WTC11 (cell line): Measurements from ENCODE around the gene RILPL1. TPM values are rescaled to one million over a fixed set of nuclear protein-coding genes. Genes with fewer than 3 reads are reported as not detected.

Source experiments
- ATAC-seq: fragments of 200-7000 bp; cut with Tn5 transposase; 2 replicates; pipeline ENCODE4 v1.10.0; 2021; ENCODE audit warnings: mild to moderate bottlenecking, moderate library complexity
- CTCF ChIA-PET: fragments of 300-600 bp; sonication (Branson Sonifier 250); formaldehyde crosslinking; loops from one replicate; lab custom pipeline; 2021; ENCODE audit warnings: antibody characterized with exemption; lab: Charles Lee
- POLR2A ChIA-PET: fragments of 350-600 bp; sonication (Branson Sonifier 250); formaldehyde crosslinking; loops from one replicate; lab custom pipeline; 2021; ENCODE audit warnings: antibody characterized with exemption; lab: Charles Lee
- DNase-seq: peaks from one replicate; pipeline ENCODE4 v3.0.0; 2021; ENCODE audit warnings: low spot score
- H3K27ac Mint-ChIP-seq: 2 replicates; pipeline ENCODE4 v1.8.0; 2021; ENCODE audit warnings: mixed read lengths
- H3K27me3 Mint-ChIP-seq: 2 replicates; pipeline ENCODE4 v1.8.0; 2021; ENCODE audit warnings: low read depth, mild to moderate bottlenecking, moderate library complexity, mixed read lengths
- H3K36me3 Mint-ChIP-seq: 2 replicates; pipeline ENCODE4 v1.8.0; 2021; ENCODE audit warnings: mixed read lengths
- H3K4me1 Mint-ChIP-seq: 2 replicates; pipeline ENCODE4 v1.8.0; 2022; ENCODE audit warnings: mixed read lengths
- H3K4me3 Mint-ChIP-seq: 2 replicates; pipeline ENCODE4 v1.8.0; 2021; ENCODE audit warnings: mild to moderate bottlenecking, moderate library complexity, mixed read lengths
- H3K9me3 Mint-ChIP-seq: 2 replicates; pipeline ENCODE4 v1.8.0; 2021; ENCODE audit warnings: mixed read lengths
- ATF2 ChIP-seq: sonication (generic); formaldehyde crosslinking; IDR thresholded peaks from 2 replicates; pipeline ENCODE4 v1.8.1; 2022; ENCODE audit warnings: low read depth, missing genetic modification reagents, borderline replicate concordance
- CBFB ChIP-seq: sonication (generic); formaldehyde crosslinking; IDR thresholded peaks from 2 replicates; pipeline ENCODE4 v1.8.1; 2022; ENCODE audit warnings: mild to moderate bottlenecking, low read depth, missing genetic modification reagents
- CREB1 ChIP-seq: sonication (generic); formaldehyde crosslinking; IDR thresholded peaks from 2 replicates; pipeline ENCODE4 v1.8.0; 2023; ENCODE audit warnings: mild to moderate bottlenecking, missing genetic modification reagents
- EMX1 ChIP-seq: fragments of 250-450 bp; sonication (Bioruptor Pico); IDR thresholded peaks from 2 replicates; pipeline ENCODE4 v1.8.0; 2021; ENCODE audit warnings: mild to moderate bottlenecking
- ESRRA ChIP-seq: sonication (generic); formaldehyde crosslinking; IDR thresholded peaks from 2 replicates; pipeline ENCODE4 v1.8.1; 2022; ENCODE audit warnings: mild to moderate bottlenecking, missing genetic modification reagents, borderline replicate concordance
- FOXJ3 ChIP-seq: sonication (generic); formaldehyde crosslinking; IDR thresholded peaks from 2 replicates; pipeline ENCODE4 v1.9.0; 2021; ENCODE audit warnings: missing genetic modification reagents, mild to moderate bottlenecking, borderline replicate concordance
- GRHL2 ChIP-seq: fragments of 250-450 bp; sonication (Bioruptor Pico); IDR thresholded peaks from 2 replicates; pipeline ENCODE4 v1.8.0; 2022; ENCODE audit warnings: mild to moderate bottlenecking, moderate library complexity; ENCODE audit not compliant: insufficient replicate concordance, severe bottlenecking
- GTF2I ChIP-seq: fragments of 250-450 bp; sonication (Bioruptor Pico); conservative IDR thresholded peaks from 2 replicates; pipeline ENCODE4 v1.4.0; 2021; ENCODE audit warnings: mild to moderate bottlenecking
- HMGA2 ChIP-seq: fragments of 250-450 bp; sonication (Bioruptor Pico); IDR thresholded peaks from 2 replicates; pipeline ENCODE4 v1.4.0; 2021; ENCODE audit warnings: mild to moderate bottlenecking, moderate library complexity
- KAT7 ChIP-seq: sonication (generic); formaldehyde crosslinking; IDR thresholded peaks from 2 replicates; pipeline ENCODE4 v1.8.1; 2023; ENCODE audit warnings: missing genetic modification reagents, mild to moderate bottlenecking, borderline replicate concordance
- NR3C1 ChIP-seq: sonication (generic); formaldehyde crosslinking; conservative IDR thresholded peaks from 2 replicates; pipeline ENCODE4 v1.8.1; 2023; ENCODE audit warnings: low read depth, mild to moderate bottlenecking, missing genetic modification reagents
- SMAD4 ChIP-seq: sonication (generic); formaldehyde crosslinking; IDR thresholded peaks from 2 replicates; pipeline ENCODE4 v1.8.0; 2022; ENCODE audit warnings: mild to moderate bottlenecking, missing genetic modification reagents
- TP53 ChIP-seq: sonication (generic); formaldehyde crosslinking; IDR thresholded peaks from 2 replicates; pipeline ENCODE4 v1.8.1; 2023; ENCODE audit warnings: mild to moderate bottlenecking, missing genetic modification reagents
- ZBTB21 ChIP-seq: sonication (generic); formaldehyde crosslinking; IDR thresholded peaks from 2 replicates; pipeline ENCODE4 v1.8.1; 2023; ENCODE audit warnings: mild to moderate bottlenecking, missing genetic modification reagents, borderline replicate concordance
- ZNF138 ChIP-seq: sonication (generic); formaldehyde crosslinking; conservative IDR thresholded peaks from 2 replicates; pipeline ENCODE4 v1.8.1; 2022; ENCODE audit warnings: mild to moderate bottlenecking, moderate library complexity, missing genetic modification reagents
- total RNA-seq: library from RNA; stranded (reverse); gene quantifications from 3 replicates; pipeline ENCODE4 v1.2.3, GENCODE V29; 2021
- TF ChIP-seq, protein P1 (sequence below): sonication (generic); formaldehyde crosslinking; conservative IDR thresholded peaks from 2 replicates; pipeline ENCODE4 v1.8.1; 2023; ENCODE audit warnings: mild to moderate bottlenecking, low read depth, missing genetic modification reagents, moderate library complexity
- TF ChIP-seq, protein P2 (sequence below): fragments of 250-450 bp; sonication (Bioruptor Pico); IDR thresholded peaks from 2 replicates; pipeline ENCODE4 v1.9.0; 2021; ENCODE audit warnings: mild to moderate bottlenecking, borderline replicate concordance
- TF ChIP-seq, protein P3 (sequence below): sonication (generic); formaldehyde crosslinking; conservative IDR thresholded peaks from 2 replicates; pipeline ENCODE4 v1.8.1; 2022; ENCODE audit warnings: mild to moderate bottlenecking, missing genetic modification reagents
- TF ChIP-seq, protein P4 (sequence below): fragments of 250-450 bp; sonication (Bioruptor Pico); IDR thresholded peaks from 2 replicates; pipeline ENCODE4 v1.9.0; 2021; ENCODE audit warnings: mild to moderate bottlenecking

Gene RILPL1
- total RNA-seq, 1 experiment from 2014 or later: 8.2 TPM

DNA sequence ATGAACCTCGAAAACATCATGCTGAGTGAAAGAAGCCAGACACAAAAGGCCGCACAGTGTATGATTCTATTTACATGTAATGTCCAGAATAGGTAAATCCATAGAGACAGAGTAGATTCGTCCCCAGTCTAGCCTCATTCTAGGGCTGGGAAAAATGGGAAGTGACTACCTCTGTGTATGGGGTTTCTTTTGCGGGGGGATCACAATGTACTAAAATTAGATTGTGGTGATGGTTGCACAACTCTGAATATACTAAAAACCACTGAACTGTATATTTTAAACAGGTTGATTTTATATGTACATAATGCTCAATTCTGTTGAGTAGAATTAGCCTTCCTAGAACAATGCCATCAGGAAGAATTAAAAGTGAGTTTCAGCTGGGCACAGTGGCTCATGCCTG, 90.7 kb downstream of the RILPL1 start (continued):
- TF ChIP-seq CBFB (CRISPR knock-in tag): no peak
- TF ChIP-seq, protein P1, sequence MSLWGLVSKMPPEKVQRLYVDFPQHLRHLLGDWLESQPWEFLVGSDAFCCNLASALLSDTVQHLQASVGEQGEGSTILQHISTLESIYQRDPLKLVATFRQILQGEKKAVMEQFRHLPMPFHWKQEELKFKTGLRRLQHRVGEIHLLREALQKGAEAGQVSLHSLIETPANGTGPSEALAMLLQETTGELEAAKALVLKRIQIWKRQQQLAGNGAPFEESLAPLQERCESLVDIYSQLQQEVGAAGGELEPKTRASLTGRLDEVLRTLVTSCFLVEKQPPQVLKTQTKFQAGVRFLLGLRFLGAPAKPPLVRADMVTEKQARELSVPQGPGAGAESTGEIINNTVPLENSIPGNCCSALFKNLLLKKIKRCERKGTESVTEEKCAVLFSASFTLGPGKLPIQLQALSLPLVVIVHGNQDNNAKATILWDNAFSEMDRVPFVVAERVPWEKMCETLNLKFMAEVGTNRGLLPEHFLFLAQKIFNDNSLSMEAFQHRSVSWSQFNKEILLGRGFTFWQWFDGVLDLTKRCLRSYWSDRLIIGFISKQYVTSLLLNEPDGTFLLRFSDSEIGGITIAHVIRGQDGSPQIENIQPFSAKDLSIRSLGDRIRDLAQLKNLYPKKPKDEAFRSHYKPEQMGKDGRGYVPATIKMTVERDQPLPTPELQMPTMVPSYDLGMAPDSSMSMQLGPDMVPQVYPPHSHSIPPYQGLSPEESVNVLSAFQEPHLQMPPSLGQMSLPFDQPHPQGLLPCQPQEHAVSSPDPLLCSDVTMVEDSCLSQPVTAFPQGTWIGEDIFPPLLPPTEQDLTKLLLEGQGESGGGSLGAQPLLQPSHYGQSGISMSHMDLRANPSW (CRISPR knock-in tag): no peak
- TF ChIP-seq EMX1: no peak
- TF ChIP-seq ESRRA: no peak
- TF ChIP-seq GRHL2: no peak
- TF ChIP-seq, protein P2, sequence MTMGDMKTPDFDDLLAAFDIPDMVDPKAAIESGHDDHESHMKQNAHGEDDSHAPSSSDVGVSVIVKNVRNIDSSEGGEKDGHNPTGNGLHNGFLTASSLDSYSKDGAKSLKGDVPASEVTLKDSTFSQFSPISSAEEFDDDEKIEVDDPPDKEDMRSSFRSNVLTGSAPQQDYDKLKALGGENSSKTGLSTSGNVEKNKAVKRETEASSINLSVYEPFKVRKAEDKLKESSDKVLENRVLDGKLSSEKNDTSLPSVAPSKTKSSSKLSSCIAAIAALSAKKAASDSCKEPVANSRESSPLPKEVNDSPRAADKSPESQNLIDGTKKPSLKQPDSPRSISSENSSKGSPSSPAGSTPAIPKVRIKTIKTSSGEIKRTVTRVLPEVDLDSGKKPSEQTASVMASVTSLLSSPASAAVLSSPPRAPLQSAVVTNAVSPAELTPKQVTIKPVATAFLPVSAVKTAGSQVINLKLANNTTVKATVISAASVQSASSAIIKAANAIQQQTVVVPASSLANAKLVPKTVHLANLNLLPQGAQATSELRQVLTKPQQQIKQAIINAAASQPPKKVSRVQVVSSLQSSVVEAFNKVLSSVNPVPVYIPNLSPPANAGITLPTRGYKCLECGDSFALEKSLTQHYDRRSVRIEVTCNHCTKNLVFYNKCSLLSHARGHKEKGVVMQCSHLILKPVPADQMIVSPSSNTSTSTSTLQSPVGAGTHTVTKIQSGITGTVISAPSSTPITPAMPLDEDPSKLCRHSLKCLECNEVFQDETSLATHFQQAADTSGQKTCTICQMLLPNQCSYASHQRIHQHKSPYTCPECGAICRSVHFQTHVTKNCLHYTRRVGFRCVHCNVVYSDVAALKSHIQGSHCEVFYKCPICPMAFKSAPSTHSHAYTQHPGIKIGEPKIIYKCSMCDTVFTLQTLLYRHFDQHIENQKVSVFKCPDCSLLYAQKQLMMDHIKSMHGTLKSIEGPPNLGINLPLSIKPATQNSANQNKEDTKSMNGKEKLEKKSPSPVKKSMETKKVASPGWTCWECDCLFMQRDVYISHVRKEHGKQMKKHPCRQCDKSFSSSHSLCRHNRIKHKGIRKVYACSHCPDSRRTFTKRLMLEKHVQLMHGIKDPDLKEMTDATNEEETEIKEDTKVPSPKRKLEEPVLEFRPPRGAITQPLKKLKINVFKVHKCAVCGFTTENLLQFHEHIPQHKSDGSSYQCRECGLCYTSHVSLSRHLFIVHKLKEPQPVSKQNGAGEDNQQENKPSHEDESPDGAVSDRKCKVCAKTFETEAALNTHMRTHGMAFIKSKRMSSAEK: no peak
- no peak for TF ChIP-seq ZNF138 (CRISPR knock-in tag)
- no peak for TF ChIP-seq ZBTB21 (CRISPR knock-in tag)
- TF ChIP-seq, all 79 proteins: peak for 0

DNA sequence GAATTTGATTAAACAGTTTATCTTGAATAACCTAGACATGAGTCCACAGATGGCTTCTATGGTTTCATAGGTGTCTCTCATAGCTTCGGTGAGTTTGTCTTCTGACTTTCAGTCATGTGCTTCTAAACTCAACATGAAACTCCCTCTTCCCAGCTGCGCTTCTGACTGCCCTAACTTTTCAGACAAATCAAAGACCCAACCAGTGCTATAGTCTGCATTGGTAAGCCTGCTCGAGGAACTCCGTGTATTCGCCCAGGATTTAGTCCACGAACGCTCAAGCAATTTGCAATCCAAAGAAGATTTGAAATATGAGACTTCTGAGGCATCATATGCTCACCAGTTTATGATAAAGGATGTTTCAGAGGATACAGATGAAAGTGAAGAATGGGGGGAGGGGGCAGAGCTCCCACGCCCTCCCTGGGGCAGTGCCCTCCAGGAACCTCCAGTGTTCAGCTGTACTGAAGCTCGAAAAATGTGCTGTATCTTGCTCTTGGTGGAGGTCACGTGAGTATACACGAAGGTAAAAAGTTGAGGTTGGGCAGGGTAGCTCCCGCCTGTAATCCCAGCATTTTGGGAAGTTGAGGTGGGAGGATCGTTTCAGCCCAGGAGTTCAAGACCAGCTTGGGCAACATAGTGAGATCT, 91.9 kb downstream of the RILPL1 start:
- ATAC-seq (no peak), DNase-seq (no peak)
- Mint-ChIP-seq H3K4me1 (peaks cover 3% of the 10 kb centered on the region), H3K36me3 (no peaks in the 10 kb centered on the region), H3K4me3 (no peak overlapping the region), H3K9me3 (no peaks in the 10 kb centered on the region), H3K27ac (no peak overlapping the region), H3K27me3 (peaks cover 16% of the 10 kb centered on the region)
- CTCF ChIA-PET: no interaction called here
- POLR2A ChIA-PET: no interaction called here
- TF ChIP-seq KAT7 (no peak), FOXJ3 (CRISPR knock-in tag) (no peak), GTF2I (CRISPR knock-in tag) (no peak), HMGA2 (CRISPR knock-in tag) (no peak), CREB1 (CRISPR knock-in tag) (no peak), SMAD4 (CRISPR knock-in tag) (no peak), TP53 (CRISPR knock-in tag) (no peak), ESRRA (no peak), NR3C1 (CRISPR knock-in tag) (no peak), ATF2 (no peak)
- TF ChIP-seq, protein P3, sequence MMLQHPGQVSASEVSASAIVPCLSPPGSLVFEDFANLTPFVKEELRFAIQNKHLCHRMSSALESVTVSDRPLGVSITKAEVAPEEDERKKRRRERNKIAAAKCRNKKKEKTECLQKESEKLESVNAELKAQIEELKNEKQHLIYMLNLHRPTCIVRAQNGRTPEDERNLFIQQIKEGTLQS (CRISPR knock-in tag): no peak
- TF ChIP-seq, protein P4, sequence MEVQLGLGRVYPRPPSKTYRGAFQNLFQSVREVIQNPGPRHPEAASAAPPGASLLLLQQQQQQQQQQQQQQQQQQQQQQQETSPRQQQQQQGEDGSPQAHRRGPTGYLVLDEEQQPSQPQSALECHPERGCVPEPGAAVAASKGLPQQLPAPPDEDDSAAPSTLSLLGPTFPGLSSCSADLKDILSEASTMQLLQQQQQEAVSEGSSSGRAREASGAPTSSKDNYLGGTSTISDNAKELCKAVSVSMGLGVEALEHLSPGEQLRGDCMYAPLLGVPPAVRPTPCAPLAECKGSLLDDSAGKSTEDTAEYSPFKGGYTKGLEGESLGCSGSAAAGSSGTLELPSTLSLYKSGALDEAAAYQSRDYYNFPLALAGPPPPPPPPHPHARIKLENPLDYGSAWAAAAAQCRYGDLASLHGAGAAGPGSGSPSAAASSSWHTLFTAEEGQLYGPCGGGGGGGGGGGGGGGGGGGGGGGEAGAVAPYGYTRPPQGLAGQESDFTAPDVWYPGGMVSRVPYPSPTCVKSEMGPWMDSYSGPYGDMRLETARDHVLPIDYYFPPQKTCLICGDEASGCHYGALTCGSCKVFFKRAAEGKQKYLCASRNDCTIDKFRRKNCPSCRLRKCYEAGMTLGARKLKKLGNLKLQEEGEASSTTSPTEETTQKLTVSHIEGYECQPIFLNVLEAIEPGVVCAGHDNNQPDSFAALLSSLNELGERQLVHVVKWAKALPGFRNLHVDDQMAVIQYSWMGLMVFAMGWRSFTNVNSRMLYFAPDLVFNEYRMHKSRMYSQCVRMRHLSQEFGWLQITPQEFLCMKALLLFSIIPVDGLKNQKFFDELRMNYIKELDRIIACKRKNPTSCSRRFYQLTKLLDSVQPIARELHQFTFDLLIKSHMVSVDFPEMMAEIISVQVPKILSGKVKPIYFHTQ (CRISPR knock-in tag): no peak
- TF ChIP-seq, protein P2: no peak
